ENCODE data around the gene KCNJ6. TPM values are rescaled to one million over a fixed set of nuclear protein-coding genes. Genes with fewer than 3 reads are reported as not detected.

Gene KCNJ6
- total RNA-seq, 1 experiment from 2014 or later: 0.05 TPM

DNA sequence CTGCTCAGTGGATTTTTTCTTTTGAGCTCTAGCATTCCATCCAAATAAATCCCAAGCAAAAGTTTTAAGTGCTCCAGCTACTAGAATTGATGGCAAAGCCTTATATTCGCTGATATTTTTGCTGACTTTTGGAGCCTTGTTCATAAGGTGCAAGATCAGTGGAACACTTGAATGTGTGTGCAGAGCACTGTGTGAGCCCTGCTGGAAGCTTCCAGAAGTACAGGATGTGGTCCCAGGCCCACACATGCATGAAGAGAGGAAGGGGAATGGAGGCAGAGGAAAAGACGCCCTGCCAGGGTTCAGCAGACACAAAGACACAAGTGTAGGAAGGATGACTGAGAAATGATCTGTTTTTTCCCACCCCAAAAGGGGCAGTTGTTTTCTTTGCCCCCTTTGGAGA is 169.4 kb downstream of the KCNJ6 start:
- peaks cover 100% of the 10 kb centered on the region for H3K27me3 Mint-ChIP-seq (ENCODE audit: unreplicated experiment)
- H3K27ac Mint-ChIP-seq (ENCODE audit: unreplicated experiment): no peak overlapping the region
- intact Hi-C loops (cut with micrococcal nuclease; ENCODE audit: unreplicated experiment): no loop called here
- H3K4me3 Mint-ChIP-seq (ENCODE audit: low read depth, unreplicated experiment): no peak overlapping the region
- no peaks in the 10 kb centered on the region for H3K9me3 Mint-ChIP-seq (ENCODE audit: low read depth, unreplicated experiment)
- no peaks in the 10 kb centered on the region for H3K36me3 Mint-ChIP-seq (ENCODE audit: insufficient read depth, unreplicated experiment)
- H3K4me1 Mint-ChIP-seq (ENCODE audit: low read depth, unreplicated experiment): no peaks in the 10 kb centered on the region
- CTCF ChIA-PET: no interaction called here
- BruUV-seq (replicated peaks): no TSS peak
- TF ChIP-seq, protein P1, sequence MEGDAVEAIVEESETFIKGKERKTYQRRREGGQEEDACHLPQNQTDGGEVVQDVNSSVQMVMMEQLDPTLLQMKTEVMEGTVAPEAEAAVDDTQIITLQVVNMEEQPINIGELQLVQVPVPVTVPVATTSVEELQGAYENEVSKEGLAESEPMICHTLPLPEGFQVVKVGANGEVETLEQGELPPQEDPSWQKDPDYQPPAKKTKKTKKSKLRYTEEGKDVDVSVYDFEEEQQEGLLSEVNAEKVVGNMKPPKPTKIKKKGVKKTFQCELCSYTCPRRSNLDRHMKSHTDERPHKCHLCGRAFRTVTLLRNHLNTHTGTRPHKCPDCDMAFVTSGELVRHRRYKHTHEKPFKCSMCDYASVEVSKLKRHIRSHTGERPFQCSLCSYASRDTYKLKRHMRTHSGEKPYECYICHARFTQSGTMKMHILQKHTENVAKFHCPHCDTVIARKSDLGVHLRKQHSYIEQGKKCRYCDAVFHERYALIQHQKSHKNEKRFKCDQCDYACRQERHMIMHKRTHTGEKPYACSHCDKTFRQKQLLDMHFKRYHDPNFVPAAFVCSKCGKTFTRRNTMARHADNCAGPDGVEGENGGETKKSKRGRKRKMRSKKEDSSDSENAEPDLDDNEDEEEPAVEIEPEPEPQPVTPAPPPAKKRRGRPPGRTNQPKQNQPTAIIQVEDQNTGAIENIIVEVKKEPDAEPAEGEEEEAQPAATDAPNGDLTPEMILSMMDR (IDR thresholded peaks at IDR 0.05; ENCODE audit: unreplicated experiment): no peak
- no peak for DNase-seq

DNA sequence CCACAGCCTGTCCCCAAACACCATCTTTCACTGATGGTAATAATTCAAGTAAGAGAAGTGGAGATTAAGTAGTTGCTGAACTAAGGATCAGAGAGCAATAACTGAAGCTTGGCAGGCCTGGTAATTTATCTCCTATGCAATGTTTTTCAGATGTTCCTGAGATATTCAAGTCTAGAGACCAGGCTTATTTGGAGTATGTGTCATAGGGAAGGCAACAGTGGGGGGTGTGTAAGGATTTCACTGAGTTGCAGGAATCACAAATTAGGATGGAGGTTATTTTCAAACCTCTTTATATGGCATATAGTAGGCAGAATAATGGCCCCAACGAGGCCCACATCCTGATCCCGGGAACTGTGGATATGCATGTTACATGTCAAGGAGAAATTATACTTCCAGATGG is 171.7 kb downstream of the KCNJ6 start:
- H3K27me3 Mint-ChIP-seq (ENCODE audit: unreplicated experiment): peaks cover 100% of the 10 kb centered on the region
- H3K27ac Mint-ChIP-seq (ENCODE audit: unreplicated experiment): no peak overlapping the region
- CTCF ChIA-PET: no interaction called here
- H3K4me3 Mint-ChIP-seq (ENCODE audit: low read depth, unreplicated experiment): no peak overlapping the region
- no peaks in the 10 kb centered on the region for H3K4me1 Mint-ChIP-seq (ENCODE audit: low read depth, unreplicated experiment)
- H3K36me3 Mint-ChIP-seq (ENCODE audit: insufficient read depth, unreplicated experiment): no peaks in the 10 kb centered on the region
- intact Hi-C loops (cut with micrococcal nuclease; ENCODE audit: unreplicated experiment): no loop called here
- H3K9me3 Mint-ChIP-seq (ENCODE audit: low read depth, unreplicated experiment): no peaks in the 10 kb centered on the region
- no TSS peak for BruUV-seq (replicated peaks)
- no peak for DNase-seq
- TF ChIP-seq, protein P1 (IDR thresholded peaks at IDR 0.05; ENCODE audit: unreplicated experiment): no peak

DNA sequence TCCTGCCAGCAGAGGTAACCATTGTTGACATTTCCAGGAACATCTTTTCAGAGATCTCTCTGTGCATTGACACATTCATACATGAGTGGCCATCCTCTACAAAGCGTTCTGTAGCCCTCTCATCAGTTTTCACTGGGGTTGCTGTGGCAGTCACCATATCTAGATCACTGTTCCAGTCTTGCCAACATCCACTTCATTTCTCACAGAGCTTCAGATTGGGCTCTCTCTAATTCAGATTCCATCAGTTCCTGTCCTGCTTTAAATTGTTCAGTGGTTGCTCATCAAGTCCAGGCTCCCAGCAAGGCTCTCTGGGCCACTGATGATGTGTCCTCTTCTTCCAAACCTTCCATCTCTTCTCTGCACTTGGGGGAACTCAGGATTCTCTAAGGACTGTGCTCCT is 173.7 kb downstream of the KCNJ6 start:
- Mint-ChIP-seq H3K9me3 (ENCODE audit: low read depth, unreplicated experiment) (no peaks in the 10 kb centered on the region), H3K27me3 (ENCODE audit: unreplicated experiment) (peaks cover 100% of the 10 kb centered on the region), H3K4me3 (ENCODE audit: low read depth, unreplicated experiment) (no peak overlapping the region), H3K36me3 (ENCODE audit: insufficient read depth, unreplicated experiment) (no peaks in the 10 kb centered on the region), H3K4me1 (ENCODE audit: low read depth, unreplicated experiment) (no peaks in the 10 kb centered on the region), H3K27ac (ENCODE audit: unreplicated experiment) (no peak overlapping the region)
- intact Hi-C loops (cut with micrococcal nuclease; ENCODE audit: unreplicated experiment): no loop called here
- CTCF ChIA-PET: no interaction called here
- TF ChIP-seq, protein P1 (IDR thresholded peaks at IDR 0.05; ENCODE audit: unreplicated experiment): no peak
- no TSS peak for BruUV-seq (replicated peaks)
- DNase-seq: no peak

DNA sequence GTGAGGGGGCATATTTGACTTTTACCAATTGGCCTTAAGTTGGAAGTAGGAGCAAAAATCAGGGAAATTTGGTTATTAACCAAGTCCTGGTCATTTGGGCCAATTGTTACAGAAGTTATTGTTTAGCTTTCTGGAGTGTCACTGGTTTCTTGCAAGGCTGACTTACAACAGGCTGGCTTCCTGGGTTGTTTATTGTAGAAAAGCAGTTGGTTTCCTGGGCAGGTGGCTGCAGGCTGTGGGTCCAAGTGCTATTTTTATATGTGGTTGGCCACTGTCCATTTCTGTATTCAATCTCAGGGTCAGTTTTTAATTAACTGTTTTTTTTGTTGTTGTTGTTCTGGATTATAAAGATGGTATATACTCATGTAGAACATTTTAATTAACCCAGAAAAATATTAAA is 174.1 kb downstream of the KCNJ6 start:
- H3K27me3 Mint-ChIP-seq (ENCODE audit: unreplicated experiment): peaks cover 100% of the 10 kb centered on the region
- no peak overlapping the region for H3K4me3 Mint-ChIP-seq (ENCODE audit: low read depth, unreplicated experiment)
- H3K9me3 Mint-ChIP-seq (ENCODE audit: low read depth, unreplicated experiment): no peaks in the 10 kb centered on the region
- no peak overlapping the region for H3K27ac Mint-ChIP-seq (ENCODE audit: unreplicated experiment)
- no peaks in the 10 kb centered on the region for H3K36me3 Mint-ChIP-seq (ENCODE audit: insufficient read depth, unreplicated experiment)
- intact Hi-C loops (cut with micrococcal nuclease; ENCODE audit: unreplicated experiment): no loop called here
- no TSS peak for BruUV-seq (replicated peaks)
- H3K4me1 Mint-ChIP-seq (ENCODE audit: low read depth, unreplicated experiment): no peaks in the 10 kb centered on the region
- TF ChIP-seq, protein P1 (IDR thresholded peaks at IDR 0.05; ENCODE audit: unreplicated experiment): no peak
- DNase-seq: no peak
- CTCF ChIA-PET: no interaction called here

DNA sequence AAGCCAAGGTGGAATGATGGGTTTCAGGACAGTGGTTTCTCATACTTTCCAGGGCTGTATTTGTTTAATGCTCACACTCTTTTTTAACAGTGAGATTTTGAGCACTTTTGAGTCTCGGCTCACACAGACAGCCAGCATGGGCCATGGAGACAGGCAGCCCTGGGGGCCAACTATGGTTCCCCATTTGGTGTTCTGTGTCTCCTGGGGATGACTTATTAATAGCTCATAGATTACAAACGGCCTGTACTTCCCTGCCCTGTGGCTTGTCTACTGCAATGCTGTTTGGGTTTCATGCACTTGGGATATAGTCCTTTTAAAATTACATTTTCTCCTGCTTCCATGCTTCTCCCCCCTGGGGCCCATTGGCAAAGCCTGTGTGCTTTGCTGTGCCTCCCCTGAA is 178.3 kb downstream of the KCNJ6 start:
- no TSS peak for BruUV-seq (replicated peaks)

More for the DNA sequence above, 178.3 kb downstream of the KCNJ6 start:
- CTCF ChIA-PET: no interaction called here
- intact Hi-C loops (cut with micrococcal nuclease; ENCODE audit: unreplicated experiment): no loop called here
- TF ChIP-seq, protein P1 (IDR thresholded peaks at IDR 0.05; ENCODE audit: unreplicated experiment): no peak
- H3K27me3 Mint-ChIP-seq (ENCODE audit: unreplicated experiment): peaks cover 100% of the 10 kb centered on the region
- H3K9me3 Mint-ChIP-seq (ENCODE audit: low read depth, unreplicated experiment): no peaks in the 10 kb centered on the region
- no peak overlapping the region for H3K27ac Mint-ChIP-seq (ENCODE audit: unreplicated experiment)
- H3K4me3 Mint-ChIP-seq (ENCODE audit: low read depth, unreplicated experiment): no peak overlapping the region
- H3K4me1 Mint-ChIP-seq (ENCODE audit: low read depth, unreplicated experiment): no peaks in the 10 kb centered on the region
- no peaks in the 10 kb centered on the region for H3K36me3 Mint-ChIP-seq (ENCODE audit: insufficient read depth, unreplicated experiment)
- DNase-seq: no peak
